Hepatic stellate cell (primary cell): Measurements from ENCODE around the gene MED20.
"Not testable (repeated sequence)": the region's sequence is repeated elsewhere in the genome, so short reads cannot be mapped to it uniquely, and the experiment has no call there.

Source experiments
- DNase-seq: peaks from one replicate; pipeline ENCODE4 v3.0.0; 2011; ENCODE audit warnings: low spot score

MED20 gene

DNA sequence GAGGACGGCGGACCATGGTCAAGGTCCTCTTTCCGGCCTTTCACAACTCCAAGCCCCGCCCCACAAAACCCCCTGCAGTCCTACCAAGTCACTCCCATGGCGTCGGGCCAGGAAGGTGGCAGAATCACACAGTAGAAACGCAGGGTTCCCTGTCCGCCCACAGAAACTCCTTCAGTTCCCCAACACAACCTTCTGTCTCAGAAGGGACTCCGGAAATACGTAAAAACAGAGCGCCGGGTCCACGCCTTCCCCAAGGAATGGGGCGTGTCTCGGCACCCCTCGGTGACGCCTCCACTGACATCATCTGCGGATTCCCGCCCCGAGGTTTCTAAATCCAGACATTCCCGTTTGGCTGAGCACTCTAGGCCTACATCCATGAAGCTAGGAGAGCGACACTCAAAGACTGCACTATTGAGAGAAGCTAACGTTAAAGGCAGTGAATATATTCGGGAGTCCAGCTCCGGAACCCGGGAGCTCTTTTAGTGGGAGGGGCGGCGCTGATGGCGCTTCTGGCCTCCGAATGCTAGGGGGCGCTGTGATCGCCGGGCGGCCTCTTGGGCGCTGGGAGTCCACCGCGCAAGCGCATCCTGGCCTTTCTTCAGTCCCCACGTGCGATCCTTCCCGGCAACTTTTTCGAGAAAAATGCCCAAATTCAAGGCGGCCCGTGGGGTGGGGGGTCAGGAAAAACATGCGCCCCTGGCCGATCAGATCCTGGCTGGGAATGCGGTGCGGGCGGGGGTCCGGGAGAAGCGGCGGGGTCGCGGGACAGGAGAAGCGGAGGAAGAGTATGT, at the start of gene MED20, which contains the start of gene BYSL:
TSS of gene MED20 (minus strand) at position 219 of the 791 bp plus-strand sequence. CDS start at position 98, 121 bp downstream.
TSS of gene BYSL (plus strand) at position 579 of the 791 bp plus-strand sequence. CDS start at position 643, 64 bp downstream.
- DNase-seq = peak; percentile 96

GRCh38 chr6:41970436-41970846, 49.5 kb upstream of the MED20 start:
- peak; percentile 42 for DNase-seq

GRCh38 chr6:41967312-41968287, 46.7 kb upstream of the MED20 start:
- no peak for DNase-seq

DNA sequence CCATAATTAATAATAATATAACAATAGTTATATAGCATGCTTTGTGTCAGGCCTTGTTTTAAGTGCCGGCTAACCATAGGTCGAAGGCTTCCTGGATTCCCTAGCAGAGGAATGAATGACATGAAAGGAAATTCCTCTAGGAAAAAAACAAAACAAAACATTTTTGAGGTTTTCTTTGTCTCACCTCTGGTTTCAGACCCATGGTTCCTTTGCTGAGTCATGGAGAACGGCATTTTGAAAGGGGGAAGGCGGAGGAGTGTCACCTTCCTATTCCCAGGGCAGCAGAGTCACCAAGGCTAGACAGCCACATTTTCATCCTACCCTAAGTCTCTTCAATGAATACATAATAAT, 46.0 kb upstream of the MED20 start:
- DNase-seq = peak; percentile 57

GRCh38 chr6:41966214-41966920, 45.4 kb upstream of the MED20 start:
- DNase-seq = no peak

GRCh38 chr6:41965429-41966213, 44.7 kb upstream of the MED20 start:
- no peak for DNase-seq

DNA sequence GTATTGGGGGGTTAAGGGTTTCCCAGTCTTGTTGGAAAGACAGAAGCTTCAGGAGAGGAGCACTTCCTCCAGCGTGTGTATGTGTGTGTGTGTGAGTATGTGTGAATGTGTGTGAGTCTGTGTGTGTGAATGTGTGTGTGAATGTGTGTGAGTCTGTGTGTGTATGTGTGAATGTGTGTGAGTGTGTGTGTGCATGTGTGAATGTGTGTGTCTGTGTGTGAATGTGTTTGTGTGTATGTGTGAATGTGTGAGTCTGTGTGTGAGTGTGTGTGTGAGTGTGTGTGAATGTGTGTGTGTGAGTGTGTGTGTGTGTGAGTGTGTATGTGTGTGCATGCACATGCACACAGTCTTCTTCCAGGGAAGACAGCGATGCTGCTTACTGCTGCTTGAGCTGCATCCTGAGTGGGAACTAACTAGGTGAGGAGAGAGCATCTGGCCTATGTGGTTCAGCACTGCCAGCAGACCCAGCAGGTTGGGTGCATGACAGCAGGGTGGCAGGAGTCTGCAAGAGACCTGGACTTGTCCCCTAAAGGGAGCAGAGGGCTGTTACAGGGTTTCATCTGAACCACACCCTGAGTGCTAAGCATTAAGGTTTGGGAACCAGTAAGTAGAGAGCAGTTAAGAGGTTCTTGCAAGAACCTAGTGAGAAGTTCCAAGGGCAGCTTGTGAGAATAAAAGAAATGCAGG, 43.4 kb upstream of the MED20 start:
- no peak for DNase-seq

GRCh38 chr6:41963371-41963770, 42.4 kb upstream of the MED20 start:
- no peak for DNase-seq

DNA sequence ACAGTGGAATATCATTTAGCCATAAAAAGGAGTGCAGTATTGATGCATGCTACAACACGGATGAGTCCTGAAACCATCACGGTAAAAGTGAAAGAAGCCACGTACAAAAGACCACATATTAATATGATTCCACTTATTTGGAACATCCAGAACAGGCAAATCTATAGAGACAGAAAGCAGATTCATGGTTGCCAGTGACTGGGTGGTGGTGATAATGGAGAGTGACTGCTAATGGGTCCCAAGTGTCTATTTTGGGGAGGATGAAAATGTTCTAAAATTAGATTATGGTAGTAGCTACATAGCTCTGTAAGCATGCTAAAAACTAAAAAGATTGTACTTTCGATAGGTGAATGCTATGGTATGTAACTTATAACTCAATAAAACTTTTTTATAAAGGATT, 39.1 kb upstream of the MED20 start:
- DNase-seq = no peak

DNA sequence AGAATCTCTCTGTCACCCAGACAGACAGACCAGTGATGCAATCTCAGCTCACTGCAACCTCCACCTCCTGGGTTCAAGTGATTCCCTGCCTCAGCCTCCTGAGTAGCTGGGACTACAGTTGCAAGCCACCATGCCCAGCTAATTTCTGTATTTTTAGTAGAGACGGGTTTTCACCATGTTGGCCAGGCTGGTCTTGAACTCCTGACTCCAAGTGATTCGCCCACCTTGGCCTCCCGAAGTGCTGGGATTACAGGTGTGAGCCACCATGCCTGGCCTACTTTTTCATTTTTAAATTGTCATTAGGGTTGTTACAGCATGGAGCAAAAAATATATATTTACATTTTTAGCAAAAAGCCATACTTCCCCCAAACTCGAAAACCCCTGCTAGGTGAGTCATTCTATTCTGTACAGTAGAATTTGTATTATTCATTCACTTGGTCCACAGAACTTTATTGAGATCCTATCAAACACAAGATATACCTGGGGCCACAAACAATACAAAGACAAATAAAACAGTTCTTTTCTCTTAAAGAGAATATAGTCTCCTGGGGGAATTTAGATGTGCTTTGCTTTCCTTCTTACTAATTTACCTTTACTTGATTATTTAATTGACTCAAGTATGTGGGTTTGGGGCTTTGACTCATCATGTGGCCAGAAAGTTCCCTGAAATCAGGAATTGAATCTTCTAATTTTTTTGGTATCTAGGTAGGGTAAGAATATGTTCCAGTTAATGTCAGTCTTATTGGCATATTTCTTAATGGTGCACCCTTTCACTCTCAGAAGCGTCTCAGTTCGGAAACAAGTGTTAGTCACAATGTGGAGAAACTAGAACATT, 37.3 kb upstream of the MED20 start:
- DNase-seq = no peak

GRCh38 chr6:41957117-41957516, 36.2 kb upstream of the MED20 start:
- no peak for DNase-seq

- no peak for DNase-seq
Measured at GRCh38 chr6:41955412-41955811, 34.5 kb upstream of the MED20 start.

DNA sequence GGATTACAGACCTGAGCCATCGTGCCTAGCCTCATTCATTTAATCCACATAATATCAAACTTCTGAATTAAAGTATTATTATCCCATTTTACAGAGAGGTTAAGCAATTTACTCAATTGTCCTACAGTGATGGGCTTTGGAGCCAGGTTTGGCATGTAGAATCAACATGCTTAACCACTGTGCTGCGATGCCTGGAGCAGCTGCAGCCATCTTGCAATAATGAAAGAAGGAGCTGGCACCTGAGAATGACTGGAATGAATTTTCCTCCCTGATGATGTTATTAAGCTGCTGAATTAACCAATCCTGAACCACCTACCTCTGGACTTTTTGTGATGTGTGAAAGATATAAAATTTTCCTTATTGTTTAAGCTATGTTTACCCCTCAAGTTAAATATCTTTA, 33.7 kb upstream of the MED20 start:
- DNase-seq = no peak

GRCh38 chr6:41947581-41948220, 26.8 kb upstream of the MED20 start:
- no peak for DNase-seq

DNA sequence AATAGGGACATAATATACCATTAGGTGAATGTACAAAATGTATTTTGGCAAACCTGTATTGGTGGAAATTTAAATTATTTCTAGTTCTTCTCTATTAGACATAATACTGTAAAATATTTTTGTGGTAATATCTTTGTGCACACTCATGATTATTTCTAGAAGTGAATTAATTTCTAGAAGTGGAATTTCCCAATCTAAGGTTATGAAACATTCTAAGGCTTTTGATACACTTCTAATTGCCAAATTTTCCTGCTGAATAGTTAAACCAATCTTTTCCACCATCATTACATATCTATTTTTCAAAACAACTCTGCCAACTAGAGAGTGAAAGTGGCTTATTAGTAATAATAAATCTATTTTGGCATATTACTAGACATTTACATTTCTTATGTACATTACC, 22.5 kb upstream of the MED20 start:
- no peak for DNase-seq

- not testable (repeated sequence) for DNase-seq
Measured at GRCh38 chr6:41942882-41943281, 21.9 kb upstream of the MED20 start.

DNA sequence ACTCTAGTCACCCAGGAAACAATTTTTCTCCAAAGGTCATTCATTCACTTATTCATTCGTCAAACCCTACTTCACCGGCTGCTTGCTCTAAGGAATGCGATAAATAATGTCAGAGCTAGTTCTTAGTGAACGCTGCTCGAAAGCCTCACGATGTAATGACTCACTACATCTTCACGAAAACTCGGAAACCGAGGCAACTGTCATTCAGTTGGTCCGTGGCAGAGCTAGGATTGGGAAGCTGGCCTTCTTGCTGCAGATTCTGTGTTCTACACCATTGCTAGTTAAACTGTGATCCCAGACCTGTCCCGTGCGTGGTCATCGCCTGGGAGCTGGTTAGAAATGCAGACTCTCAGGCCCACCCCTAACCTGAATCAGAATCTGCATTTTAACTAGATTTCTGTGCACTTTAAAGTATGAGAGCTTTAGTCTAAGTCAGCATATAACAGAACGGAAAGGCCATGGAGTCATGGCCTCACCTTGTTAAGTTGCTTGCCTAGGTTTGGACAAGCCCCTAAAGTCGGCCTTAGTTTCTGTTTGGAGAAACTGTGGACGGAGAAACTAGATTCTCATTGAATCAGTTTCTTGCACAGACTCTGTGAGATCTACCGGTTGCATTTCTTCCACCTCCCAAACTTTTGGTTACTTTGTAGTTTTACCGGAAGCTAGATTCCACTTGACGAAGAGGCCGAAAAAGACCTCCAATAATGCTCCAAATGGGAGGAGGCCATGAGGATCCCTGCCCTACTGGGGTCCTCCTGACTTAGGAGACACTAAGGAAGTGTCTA, 21.3 kb upstream of the MED20 start:
- no peak for DNase-seq

DNA sequence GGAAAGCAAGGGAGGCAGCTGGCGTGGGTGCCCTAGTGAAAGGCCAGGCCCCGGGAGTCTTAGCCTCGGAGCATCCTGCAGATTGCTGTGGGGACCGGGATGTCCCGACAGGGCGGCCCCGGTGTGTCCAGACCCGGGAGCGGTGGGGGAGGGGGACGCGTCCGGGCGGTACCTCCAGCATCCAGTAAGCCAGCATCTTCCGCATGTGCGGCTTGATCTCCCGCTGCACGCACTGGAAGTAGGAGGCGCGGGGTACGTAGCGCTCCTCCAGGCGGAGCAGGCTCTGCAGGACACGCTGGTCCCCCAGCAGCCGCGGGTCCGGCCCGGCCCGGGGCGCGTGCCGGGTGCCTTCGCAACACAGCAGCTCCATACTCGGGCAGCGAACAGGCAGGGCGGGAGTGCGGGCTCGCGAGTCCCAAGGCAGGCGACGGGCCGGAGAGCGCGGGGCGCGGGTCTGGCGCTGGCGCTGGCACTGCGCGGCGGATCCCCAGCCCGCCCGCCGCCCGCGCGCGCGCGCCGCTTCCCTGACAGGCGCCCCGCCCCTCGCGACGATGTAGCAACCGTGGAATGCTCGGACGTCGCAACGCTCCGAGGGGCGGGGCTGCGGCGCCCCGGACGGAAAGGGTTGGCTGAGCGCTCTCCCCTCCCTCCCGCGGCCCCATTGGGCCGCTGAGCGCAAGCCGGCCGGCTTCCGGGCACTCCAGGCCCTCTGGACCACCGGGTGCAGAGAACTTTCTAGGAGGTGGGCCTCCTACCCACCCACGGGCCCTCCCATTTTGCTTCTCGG, 20.5 kb upstream of the MED20 start, which contains the start of gene CCND3:
TSS of gene CCND3 (minus strand) at position 529 of the 787 bp plus-strand sequence. CDS start at position 370, 159 bp downstream.
- peak; percentile 91 for DNase-seq
